Endothelial cell of umbilical vein (primary cell): ENCODE results near the gene SMARCAL1. TPM values are rescaled to one million over a fixed set of nuclear protein-coding genes. Genes with fewer than 3 reads are reported as not detected.
A peak's percentile ranks its signal among the peaks of the same experiment; 100 is the strongest.

ENCODE experiments used
- BruUV-seq: library from RNA; stranded (reverse); fragments of 400-500 nt; replicated peaks from 2 replicates; lab custom pipeline; 2021; lab: Mats Ljungman, UMichigan
- CTCF ChIA-PET: fragments of 300-600, 350-600 bp; sonication (Branson Sonifier 250); formaldehyde crosslinking; loops from one replicate; lab custom pipeline; 2021; ENCODE audit warnings: antibody characterized with exemption, inconsistent platforms; lab: Charles Lee
- POLR2A ChIA-PET: fragments of 300-600, 350-600 bp; sonication (Branson Sonifier 250); formaldehyde crosslinking; loops from one replicate; lab custom pipeline; 2021; ENCODE audit warnings: antibody characterized with exemption, inconsistent platforms; lab: Charles Lee
- DNase-seq: peaks from one replicate; pipeline ENCODE4 v3.0.0-alpha.2; 2011; ENCODE audit warnings: low read depth, low spot score
- FAIRE-seq: peaks from 2 replicates; lab custom pipeline; 2011; peaks lifted over from hg19 to GRCh38; lab: Jason Lieb, UNC
- H2AFZ ChIP-seq: 2 replicates; pipeline ENCODE4 v1.6.0; 2012; ENCODE audit warnings: low read depth, low read length, control low read depth, inconsistent platforms
- H3K27ac ChIP-seq: 2 replicates; pipeline ENCODE4 v1.5.1; 2011; ENCODE audit warnings: low read depth, mild to moderate bottlenecking, control low read depth, low read length, moderate library complexity; ENCODE audit not compliant: insufficient read depth
- H3K27me3 ChIP-seq, 2 experiments: 2 replicates each; pipeline versions ENCODE4 v1.6.0 to v1.6.1; 2011; ENCODE audit warnings: low read length in 2 of 2, mixed read lengths in 1 of 2; ENCODE audit not compliant: control insufficient read depth in 2 of 2, insufficient read depth in 2 of 2
- H3K36me3 ChIP-seq, 2 experiments: 2 replicates in 1 of 2; 3 replicates in 1 of 2; pipeline ENCODE4 v1.5.1; 2011; ENCODE audit warnings: low read length in 2 of 2, mild to moderate bottlenecking in 1 of 2, moderate library complexity in 1 of 2; ENCODE audit not compliant: control insufficient read depth in 2 of 2, insufficient read depth in 2 of 2; ENCODE audit errors: extremely low read depth in 1 of 2
- H3K4me1 ChIP-seq: 3 replicates; pipeline ENCODE4 v1.5.1; 2011; ENCODE audit warnings: mild to moderate bottlenecking, low read length; ENCODE audit not compliant: control insufficient read depth, insufficient read depth; ENCODE audit errors: extremely low read depth
- H3K4me2 ChIP-seq: 2 replicates; pipeline ENCODE4 v1.6.1; 2011; ENCODE audit warnings: low read length, control low read depth, mixed read lengths; ENCODE audit not compliant: insufficient read depth
- H3K4me3 ChIP-seq, 3 experiments: fragments of 200-600 bp in 1 of 3; sonication (generic), shearing (Covaris generic) in 1 of 3; replicated peaks in 1 of 3; 2 replicates each; pipeline ENCODE4 v1.5.1; 2011 to 2016; ENCODE audit warnings: control low read depth in 3 of 3, low read length in 3 of 3, mild to moderate bottlenecking in 2 of 3, inconsistent platforms in 1 of 3, low read depth in 1 of 3, moderate library complexity in 1 of 3; ENCODE audit not compliant: insufficient read depth in 1 of 3
- H3K79me2 ChIP-seq: 2 replicates; pipeline ENCODE4 v1.6.0; 2012; ENCODE audit warnings: low read length, inconsistent platforms; ENCODE audit not compliant: control insufficient read depth, insufficient read depth
- H3K9ac ChIP-seq: replicated peaks from 2 replicates; pipeline ENCODE3; 2011; ENCODE audit warnings: low read length, control low read depth; ENCODE audit not compliant: insufficient read depth; ENCODE audit errors: extremely low read depth
- H3K9me1 ChIP-seq: replicated peaks from 3 replicates; pipeline ENCODE4 v1.6.0; 2011; ENCODE audit warnings: mild to moderate bottlenecking, low read length; ENCODE audit not compliant: control insufficient read depth, insufficient read depth; ENCODE audit errors: extremely low read depth
- H3K9me3 ChIP-seq: replicated peaks from 2 replicates; pipeline ENCODE4 v1.5.1; 2012; ENCODE audit warnings: low read length, inconsistent platforms; ENCODE audit not compliant: control insufficient read depth, insufficient read depth
- H4K20me1 ChIP-seq: replicated peaks from 2 replicates; pipeline ENCODE3; 2011; ENCODE audit warnings: mild to moderate bottlenecking, low read length; ENCODE audit not compliant: control insufficient read depth, insufficient read depth; ENCODE audit errors: extremely low read depth
- EZH2 ChIP-seq: IDR thresholded peaks from 2 replicates; pipeline ENCODE4 v1.6.1; 2012; ENCODE audit warnings: borderline replicate concordance, low read depth, mild to moderate bottlenecking, moderate library complexity, low read length, inconsistent platforms; ENCODE audit not compliant: severe bottlenecking
- FOS ChIP-seq: IDR thresholded peaks from 2 replicates; pipeline ENCODE4 v1.6.1; 2011; ENCODE audit warnings: mild to moderate bottlenecking, low read length, moderate library complexity, borderline replicate concordance; ENCODE audit not compliant: insufficient read depth
- GATA2 ChIP-seq: IDR thresholded peaks from 2 replicates; pipeline ENCODE4 v1.7.0; 2011; ENCODE audit warnings: low read depth, mild to moderate bottlenecking, moderate library complexity, mixed read lengths, low read length; ENCODE audit not compliant: insufficient read length, insufficient read depth
- JUN ChIP-seq: IDR thresholded peaks from 2 replicates; pipeline ENCODE4 v1.6.1; 2011; ENCODE audit warnings: borderline replicate concordance, low read depth; ENCODE audit not compliant: insufficient read length, insufficient read depth
- MAX ChIP-seq: IDR thresholded peaks from 2 replicates; pipeline ENCODE4 v1.6.1; 2011; ENCODE audit not compliant: insufficient read depth, insufficient read length
- MYC ChIP-seq: IDR thresholded peaks from one replicate; pipeline ENCODE4 v1.6.1; 2011; ENCODE audit warnings: mild to moderate bottlenecking, low read depth, low read length
- POLR2A ChIP-seq: IDR thresholded peaks from 2 replicates; pipeline ENCODE4 v1.6.1; 2012; ENCODE audit warnings: low read depth, mild to moderate bottlenecking, control low read depth, low read length
- POLR2AphosphoS5 ChIP-seq: IDR thresholded peaks from 2 replicates; pipeline ENCODE4 v1.6.1; 2012; ENCODE audit warnings: low read depth, mild to moderate bottlenecking, control low read depth, low read length, moderate library complexity; ENCODE audit not compliant: insufficient read depth
- dilution Hi-C: fragments of 300-500 bp; cut with MboI; formaldehyde crosslinking; loops from one replicate; pipeline ENCODE4 v1.15.0; 2019; ENCODE audit warnings: low sequenced_read_pairs; ENCODE audit not compliant: extremely low pct_ligation_motif_present
- intact Hi-C: fragments of 100-400 bp; cut with micrococcal nuclease; formaldehyde crosslinking; loops from one replicate; pipeline ENCODE4 v1.10.0; 2022
- polyA plus RNA-seq, 4 experiments: library from polyadenylated mRNA; depleted of rRNA in 3 of 4; stranded (reverse) in 3 of 4; unstranded in 1 of 4; fragments of >200 nt; gene quantifications; 2 replicates each; pipeline versions ENCODE4 v1.2.1 to v1.2.3, GENCODE V29; 2011 to 2012; ENCODE audit warnings: missing spikeins in 1 of 4
- total RNA-seq: library from RNA; stranded (reverse); gene quantifications from 2 replicates; pipeline ENCODE4 v1.2.3, GENCODE V29; 2021

The SMARCAL1 gene
- total and polyA plus RNA-seq, 2 donors (not counting 3 experiments of a cell fraction or from before 2014, with no cell fraction given): 25.4 to 30.7 TPM

- H4K20me1 ChIP-seq: no peaks in the 10 kb centered on the region
- intact Hi-C loops: loop anchor here (10.0 kb wide), 2 partner anchors 178 to 348 kb away; no protein-coding TSS in a partner anchor
- H3K27ac ChIP-seq: peak overlapping the region; percentile 25
- H2AFZ ChIP-seq: peak overlapping the region; percentile 28
- no peaks in the 10 kb centered on the region for H3K9me1 ChIP-seq
- DNase-seq: peak; percentile 50
- H3K4me1 ChIP-seq: peaks cover 46% of the 10 kb centered on the region
- ChIA-PET CTCF (interaction anchor here (1.0 to 3.2 kb wide), 2 partner anchors 10 to 14 kb away, joined by 3 to 11 read pairs; no protein-coding TSS in a partner anchor), POLR2A (interaction anchor here (1.2 kb wide), 1 partner anchor 12 kb away, joined by 4 read pairs; no protein-coding TSS in a partner anchor)
- no peaks in the 10 kb centered on the region for H3K9me3 ChIP-seq
- dilution Hi-C loops: no loop called here
- H3K27me3 ChIP-seq: no peaks in the 10 kb centered on the region
- H3K4me3 ChIP-seq: no peak overlapping the region
- TF ChIP-seq EZH2 (no peak), JUN (no peak), GATA2 (no peak), MAX (no peak), MYC (no peak), FOS (peak; percentile 62), POLR2A (no peak), POLR2AphosphoS5 (no peak)
- H3K79me2 ChIP-seq: no peaks in the 10 kb centered on the region
- H3K4me2 ChIP-seq: no peak overlapping the region
- H3K36me3 ChIP-seq: no peaks in the 10 kb centered on the region
- peak; percentile 77 for FAIRE-seq
- H3K9ac ChIP-seq: no peak overlapping the region
- BruUV-seq: no TSS peak
These were observed 80.5 kb downstream of the SMARCAL1 start for GRCh38 chr2:216492597-216493333.
